Fibroblast of pulmonary artery (primary cell): Measurements from ENCODE around the gene CDH23.

Experiments
- DNase-seq: peaks from one replicate; pipeline ENCODE4 v3.0.0-alpha.2; 2010; ENCODE audit warnings: low read depth
- H3K4me3 ChIP-seq: replicated peaks from 2 replicates; pipeline ENCODE4 v1.5.1; 2011; ENCODE audit warnings: low read depth, mild to moderate bottlenecking, control low read depth, low read length, moderate library complexity
- CTCF ChIP-seq: IDR thresholded peaks from 2 replicates; pipeline ENCODE4 v1.5.1; 2011; ENCODE audit warnings: mild to moderate bottlenecking, control low read depth, low read length, inconsistent platforms; ENCODE audit errors: missing control alignments

The CDH23 gene

GRCh38 chr10:71401056-71401455 lies 4.3 kb downstream of the CDH23 start:
- DNase-seq, result no peak
- no peak overlapping the region for H3K4me3 ChIP-seq
- no peak for TF ChIP-seq CTCF

- no peak overlapping the region for H3K4me3 ChIP-seq
- TF ChIP-seq CTCF, result no peak
Measured at GRCh38 chr10:71402005-71402404, 5.3 kb downstream of the CDH23 start.

GRCh38 chr10:71404503-71405295 lies 8.0 kb downstream of the CDH23 start:
- DNase-seq, result no peak
- TF ChIP-seq CTCF, result no peak
- H3K4me3 ChIP-seq, result no peak overlapping the region

More at GRCh38 chr10:71402005-71402404, 5.3 kb downstream of the CDH23 start:
- DNase-seq, result no peak

GRCh38 chr10:71406878-71407277 lies 10.2 kb downstream of the CDH23 start:
- TF ChIP-seq CTCF, result no peak
- H3K4me3 ChIP-seq, result no peak overlapping the region
- no peak for DNase-seq

DNA sequence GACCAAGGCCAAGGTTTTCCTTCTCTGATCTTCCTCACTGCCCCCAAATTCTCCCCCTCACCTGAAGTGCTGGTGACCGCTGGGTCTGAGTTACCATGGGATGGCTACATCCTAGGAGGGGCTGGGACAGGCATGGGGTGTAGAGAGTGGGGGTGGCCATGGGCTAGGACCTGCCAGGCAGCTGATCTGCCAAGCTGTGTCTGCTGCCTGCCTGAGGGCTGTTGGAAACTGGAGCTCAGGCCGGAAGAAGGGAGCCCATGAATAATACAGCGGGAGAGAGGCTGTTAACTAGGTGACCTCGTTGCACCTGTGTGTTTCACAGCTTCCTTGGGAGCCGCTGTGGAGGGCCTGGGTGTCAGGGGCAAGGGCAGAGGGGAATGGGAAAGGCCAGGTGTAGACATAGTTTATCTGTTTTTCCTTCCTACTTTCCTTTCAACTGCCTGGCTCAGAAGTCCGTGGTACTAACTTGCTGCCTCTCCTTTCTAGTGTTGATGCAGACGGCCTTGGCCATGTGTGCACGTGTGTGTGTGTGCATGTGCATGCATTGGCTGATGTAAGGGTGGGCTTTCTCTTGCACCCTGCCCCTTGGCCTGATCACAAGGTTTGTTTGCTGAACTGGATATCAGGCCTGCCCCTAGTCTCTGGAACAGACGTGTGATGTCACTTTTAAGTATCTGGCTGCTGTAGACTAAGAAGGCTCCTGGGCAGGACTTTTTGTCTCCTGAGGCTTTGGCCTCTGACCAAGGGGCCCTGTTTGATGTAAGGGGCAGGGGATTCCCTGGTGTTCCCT lies 11.9 kb downstream of the CDH23 start:
- no peak overlapping the region for H3K4me3 ChIP-seq
- DNase-seq, result no peak
- TF ChIP-seq CTCF, result no peak

DNA sequence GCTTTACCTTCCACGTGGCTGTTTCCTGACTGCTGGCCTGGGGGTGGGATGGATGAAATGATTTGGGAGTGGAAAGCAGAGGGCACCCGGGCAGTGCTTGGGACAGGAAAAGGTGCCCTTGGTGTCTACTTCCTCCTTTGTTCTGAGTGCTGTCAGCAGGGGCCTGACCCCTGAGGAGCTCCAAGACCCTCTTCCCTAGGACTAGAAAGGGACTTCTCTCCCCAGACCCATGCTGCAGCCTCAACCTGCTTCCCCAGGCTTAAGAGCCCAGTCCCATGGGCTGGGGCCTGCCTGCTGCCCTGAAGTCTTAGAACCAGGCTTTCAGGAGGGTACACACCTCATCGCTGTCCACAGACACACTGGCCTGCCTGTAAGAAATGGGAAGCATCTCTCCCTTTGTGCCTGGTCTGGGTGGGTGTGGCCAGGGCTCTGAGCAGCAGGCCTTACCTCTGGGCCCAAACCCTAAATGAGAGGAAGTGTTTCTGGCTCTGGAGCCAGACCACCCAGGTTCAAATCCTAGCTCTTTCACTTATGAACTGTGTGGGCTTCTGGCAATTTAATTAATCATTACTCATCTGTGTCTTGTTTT lies 12.9 kb downstream of the CDH23 start:
- no peak for DNase-seq
- no peak overlapping the region for H3K4me3 ChIP-seq
- no peak for TF ChIP-seq CTCF
